Activated naive CD4-positive, alpha-beta T cell treated with Interleukin-2 at 50 U/mL for 16 hours (primary cell): ENCODE data around the gene DUSP1.
A peak's percentile ranks its signal among the peaks of the same experiment; 100 is the strongest.
"Not testable (repeated sequence)": the region's sequence is repeated elsewhere in the genome, so short reads cannot be mapped to it uniquely, and the experiment has no call there.

Experiments used
- DNase-seq: peaks from one replicate; pipeline ENCODE4 v3.0.0-alpha.2; 2020

DUSP1 gene, protein sequence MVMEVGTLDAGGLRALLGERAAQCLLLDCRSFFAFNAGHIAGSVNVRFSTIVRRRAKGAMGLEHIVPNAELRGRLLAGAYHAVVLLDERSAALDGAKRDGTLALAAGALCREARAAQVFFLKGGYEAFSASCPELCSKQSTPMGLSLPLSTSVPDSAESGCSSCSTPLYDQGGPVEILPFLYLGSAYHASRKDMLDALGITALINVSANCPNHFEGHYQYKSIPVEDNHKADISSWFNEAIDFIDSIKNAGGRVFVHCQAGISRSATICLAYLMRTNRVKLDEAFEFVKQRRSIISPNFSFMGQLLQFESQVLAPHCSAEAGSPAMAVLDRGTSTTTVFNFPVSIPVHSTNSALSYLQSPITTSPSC

DNA sequence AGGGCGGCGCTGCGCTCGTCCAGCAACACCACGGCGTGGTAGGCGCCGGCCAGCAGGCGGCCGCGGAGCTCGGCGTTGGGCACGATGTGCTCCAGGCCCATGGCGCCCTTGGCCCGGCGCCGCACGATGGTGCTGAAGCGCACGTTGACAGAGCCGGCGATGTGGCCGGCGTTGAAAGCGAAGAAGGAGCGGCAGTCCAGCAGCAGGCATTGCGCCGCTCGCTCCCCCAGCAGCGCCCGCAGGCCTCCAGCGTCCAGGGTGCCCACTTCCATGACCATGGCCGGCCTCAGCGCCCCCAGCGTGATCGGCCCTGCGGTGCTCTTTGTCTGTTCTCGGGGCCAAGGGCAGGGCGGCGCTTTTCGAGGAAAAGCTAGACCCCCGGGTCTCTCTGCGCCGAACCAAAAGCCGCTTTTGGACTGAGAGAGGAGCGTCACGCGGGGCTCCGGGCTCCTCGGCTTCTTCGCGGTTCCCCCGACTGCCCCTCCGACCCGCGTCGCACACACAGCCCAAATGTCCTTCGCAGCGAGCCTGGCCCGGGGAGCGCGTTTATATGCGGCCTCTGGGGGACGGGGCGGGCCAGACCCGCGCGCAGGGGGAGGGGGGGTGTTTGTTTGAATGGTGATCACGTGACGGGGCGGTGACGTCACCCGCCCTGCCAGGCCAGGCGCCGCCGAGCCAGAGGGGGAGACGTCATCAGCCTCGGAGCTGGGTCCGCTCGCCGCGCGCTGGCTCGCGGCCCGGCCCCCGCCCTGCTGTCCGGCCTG lies at the start of gene DUSP1:
Gene DUSP1, minus strand, starts transcription at position 521 of the 764 bp plus-strand sequence. Its CDS starts 243 bp downstream, at position 278.
- DNase-seq = peak; percentile 97

DNA sequence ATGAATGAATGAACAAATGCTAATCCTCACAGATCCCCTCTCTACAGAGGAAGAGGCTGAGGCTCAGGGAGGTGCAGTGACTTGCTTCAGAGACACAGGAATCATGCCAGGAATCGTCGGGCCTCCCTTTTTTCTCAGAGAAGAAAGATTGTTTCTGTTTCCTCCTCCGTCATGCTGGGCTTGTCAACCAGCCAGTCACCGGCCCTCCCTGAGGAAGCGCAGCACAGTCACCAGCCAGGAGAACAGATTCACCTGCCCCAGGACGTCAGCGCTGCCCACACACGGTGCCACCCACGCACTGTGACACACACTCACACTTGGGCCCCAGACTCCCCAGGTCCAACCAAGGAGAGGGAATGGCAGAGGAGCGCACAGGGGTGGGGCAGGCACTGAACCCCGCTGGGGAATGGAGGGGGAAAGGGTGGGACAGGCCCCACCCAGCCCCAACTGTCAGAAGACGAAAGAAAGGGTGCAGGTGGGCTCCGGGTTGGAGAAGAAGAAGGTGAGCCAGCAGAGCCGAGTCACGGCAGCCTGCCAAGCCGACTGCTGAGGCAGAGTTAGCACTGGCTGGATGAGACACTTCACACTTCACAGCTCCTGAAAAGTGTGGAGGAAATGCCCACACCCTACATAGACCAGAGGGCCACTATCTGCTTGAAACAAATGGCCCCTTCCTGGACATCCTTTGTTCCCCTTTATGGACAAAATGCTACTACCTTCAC lies 49.2 kb upstream of the DUSP1 start:
- peak; percentile 52 for DNase-seq

DNA sequence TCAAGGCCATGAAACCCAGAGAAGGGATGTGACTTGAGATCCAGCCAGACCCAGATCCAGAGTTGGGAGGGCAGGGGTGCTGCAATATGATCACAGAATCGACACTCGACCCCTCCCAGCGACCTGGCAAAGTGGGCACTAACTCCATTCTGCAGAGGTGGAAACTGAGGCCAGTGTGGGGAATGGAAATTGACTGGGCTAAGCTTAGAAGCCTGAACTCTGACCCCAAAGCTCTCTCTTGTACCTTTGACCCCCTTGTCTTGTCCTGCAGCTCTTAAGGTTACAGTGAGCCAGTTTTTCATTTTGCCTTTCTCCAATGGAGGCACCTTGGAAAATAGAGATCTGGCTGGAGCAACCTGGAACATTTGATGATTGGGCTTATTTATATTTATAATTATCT lies 48.6 kb upstream of the DUSP1 start:
- no peak for DNase-seq

DNA sequence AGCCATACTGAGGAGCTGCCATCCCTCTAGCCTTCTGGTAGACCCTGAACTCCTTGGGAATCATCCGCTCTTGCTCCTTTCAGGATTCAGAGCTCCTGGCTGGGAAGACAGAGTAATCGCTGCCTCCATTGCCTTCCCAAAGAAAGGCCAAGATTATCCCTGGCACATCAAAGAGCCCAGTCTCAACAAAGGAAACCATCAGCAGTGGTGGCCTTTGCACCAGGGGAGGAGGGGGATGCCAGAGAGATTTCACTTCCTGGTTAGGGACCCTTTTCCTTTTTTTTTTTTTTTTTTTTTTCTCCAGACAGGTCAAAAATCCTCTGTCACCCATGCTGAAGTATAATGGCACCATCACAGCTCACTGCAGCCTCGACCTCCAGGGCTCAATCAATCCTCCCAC lies 47.1 kb upstream of the DUSP1 start:
- DNase-seq = no peak

DNA sequence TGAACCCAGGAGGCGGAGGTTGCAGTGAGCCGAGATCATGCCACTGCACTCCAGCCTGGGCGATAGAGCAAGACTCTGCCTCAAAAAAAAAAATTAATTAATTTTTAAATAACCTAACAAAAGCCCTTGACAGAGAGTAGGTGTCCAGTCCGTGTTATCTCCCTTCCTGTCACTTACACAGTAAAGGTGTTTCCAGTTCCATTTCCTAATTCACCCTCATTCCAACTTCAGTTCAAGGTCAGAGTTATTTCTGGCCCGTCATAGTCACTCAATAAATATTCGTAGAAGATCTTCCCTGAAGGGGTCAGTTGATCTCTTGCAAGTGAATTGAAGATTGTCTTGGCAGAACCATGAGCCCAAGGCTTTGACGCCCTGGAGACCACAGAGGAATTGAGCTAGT lies 46.7 kb upstream of the DUSP1 start:
- DNase-seq = no peak

DNA sequence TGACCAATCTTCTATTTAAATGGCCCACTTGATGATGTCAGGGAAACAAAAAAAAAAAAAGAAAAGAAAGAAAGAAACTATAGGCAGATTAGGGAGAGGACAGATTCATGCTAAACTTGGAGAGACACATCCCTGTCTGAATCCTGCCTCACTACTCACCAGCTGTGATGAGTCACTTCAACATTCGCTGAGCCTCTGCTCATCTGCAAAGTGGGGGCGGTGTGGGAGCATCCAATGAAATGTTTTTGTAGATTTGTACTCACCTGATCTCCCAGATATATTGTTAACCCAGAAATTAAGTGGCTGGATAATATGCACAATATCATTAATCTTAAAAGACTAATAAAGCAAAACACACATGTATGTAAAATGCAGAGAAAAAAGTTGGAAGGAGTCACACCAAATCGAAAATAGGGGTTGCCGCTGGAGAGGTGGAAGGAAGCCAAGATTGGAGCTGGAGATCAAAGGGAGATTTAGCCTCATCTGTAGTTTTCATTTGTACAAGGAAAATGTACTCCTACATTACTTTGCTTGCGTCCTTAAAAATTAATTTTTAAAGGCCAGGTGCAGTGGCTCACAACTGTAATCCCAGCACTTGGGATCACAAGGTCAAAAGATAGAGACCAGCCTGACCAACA lies 46.0 kb upstream of the DUSP1 start:
- no peak for DNase-seq

DNA sequence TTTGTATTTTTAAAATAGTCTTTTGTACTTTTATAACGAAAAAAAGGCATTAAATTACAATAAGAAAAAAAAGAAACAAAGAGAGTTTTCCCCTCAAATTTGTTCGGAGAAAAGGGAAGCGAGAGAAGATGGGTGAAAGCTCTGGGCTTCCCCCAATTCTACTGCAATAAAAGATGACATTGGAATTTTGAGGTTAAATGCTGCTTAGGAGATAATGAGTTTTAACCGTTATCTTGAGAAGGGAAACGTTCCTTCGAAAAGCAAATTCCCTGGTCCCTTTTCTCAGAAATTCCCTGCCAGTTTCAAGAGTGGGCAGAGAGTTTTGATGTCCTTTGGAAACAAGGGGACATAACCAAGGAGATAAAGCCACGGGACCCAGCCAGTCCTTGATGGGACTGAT lies 44.6 kb upstream of the DUSP1 start:
- no peak for DNase-seq

DNA sequence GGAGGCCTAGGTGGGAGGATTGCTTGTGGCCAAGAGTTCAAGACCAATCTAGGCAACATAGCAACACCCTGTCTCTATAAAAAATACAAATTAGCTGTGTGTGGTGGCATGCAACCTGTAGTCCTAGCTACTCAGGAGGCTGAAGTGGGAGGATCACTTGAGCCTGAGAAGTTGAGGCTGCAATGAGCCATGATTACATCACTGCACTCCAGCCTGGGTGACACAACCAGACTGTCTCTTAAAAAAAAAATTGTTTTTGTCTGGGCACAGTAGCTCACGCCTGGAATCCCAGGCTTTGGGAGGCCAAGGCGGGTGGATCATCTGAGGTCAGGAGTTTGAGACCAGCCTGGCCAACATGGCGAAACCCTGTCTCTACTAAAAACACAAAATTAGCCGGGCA lies 40.0 kb upstream of the DUSP1 start:
- not testable (repeated sequence) for DNase-seq

DNA sequence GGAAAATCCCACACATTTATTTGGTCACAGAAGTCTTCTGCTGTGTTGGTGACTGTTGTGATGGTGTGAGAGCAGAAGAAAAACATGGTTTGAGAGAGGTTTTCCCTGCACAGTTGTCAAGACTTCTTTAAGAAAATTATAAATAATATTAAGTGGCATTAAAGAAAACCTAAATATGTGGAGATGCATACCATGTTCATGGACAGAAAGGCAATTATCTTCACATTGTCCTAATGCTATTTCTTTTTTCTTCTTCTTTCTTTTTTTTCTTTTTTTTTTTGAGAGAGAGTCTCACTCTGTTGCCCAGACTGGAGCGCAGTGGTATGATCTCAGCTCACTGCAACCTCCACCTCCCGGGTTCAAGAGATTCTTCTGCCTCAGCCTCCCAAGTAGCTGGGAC lies 38.8 kb upstream of the DUSP1 start:
- DNase-seq = no peak

DNA sequence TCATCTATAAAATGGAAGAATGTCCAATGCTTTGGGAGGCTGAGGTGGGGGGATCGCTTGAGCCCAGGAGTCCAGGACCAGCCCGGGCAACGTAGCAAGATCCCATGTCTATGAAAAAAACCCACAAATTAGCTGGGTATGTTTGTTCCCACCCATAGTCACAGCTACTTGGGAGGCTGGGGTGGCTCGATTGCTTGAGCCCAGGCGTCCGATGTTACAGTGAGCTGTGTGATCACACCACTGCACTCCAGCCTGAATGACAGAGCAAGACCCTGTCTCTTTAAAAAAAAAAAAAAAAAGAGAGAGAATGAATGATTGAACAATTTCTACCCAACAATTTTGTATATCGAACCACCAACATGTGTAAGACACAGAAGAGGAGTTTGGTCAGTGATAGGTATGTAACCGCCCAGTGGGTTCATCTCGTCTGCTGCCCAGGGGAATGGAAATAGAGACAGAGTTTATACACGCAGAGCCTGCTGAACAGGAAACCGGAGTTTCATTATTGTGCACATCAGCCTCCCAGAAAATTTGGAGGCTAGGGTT lies 36.8 kb upstream of the DUSP1 start:
- DNase-seq = no peak

DNA sequence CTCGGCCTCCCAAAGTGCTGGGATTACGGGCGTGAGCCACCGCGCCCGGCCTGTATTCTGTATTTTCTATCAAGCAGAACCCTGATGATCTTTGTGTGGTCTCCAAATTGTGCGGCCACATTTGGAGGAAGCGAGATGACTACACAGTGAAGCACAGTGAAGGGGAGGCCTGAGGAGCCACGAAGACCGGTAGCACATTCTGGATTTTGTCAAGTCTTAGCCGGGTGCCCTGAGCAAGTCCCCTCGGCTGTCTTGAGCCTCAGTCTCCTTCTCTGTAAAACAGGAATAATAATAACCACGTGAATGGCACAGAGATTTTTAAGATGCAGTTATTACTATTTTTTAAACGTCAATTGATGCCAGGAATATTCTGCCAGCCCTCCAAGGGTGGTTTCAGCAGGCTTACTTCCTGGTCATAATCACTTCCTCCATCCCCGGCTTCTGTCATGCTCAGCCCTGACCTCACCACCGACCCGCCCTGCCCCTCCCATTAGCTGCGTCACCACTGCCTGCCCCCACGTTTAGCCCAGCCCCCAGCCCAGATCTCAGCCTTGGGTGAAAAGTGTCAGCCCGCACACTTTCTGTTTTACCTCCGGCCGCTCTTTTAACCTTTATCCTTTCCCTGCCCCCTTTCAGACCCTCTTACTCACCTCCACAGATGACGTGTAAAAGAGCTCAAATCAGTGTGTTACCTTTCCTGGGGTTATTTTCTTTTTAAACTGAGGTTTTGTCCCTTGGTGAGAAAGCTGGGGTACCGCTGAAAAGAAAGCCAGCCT lies 36.1 kb upstream of the DUSP1 start:
- peak; percentile 90 for DNase-seq

DNA sequence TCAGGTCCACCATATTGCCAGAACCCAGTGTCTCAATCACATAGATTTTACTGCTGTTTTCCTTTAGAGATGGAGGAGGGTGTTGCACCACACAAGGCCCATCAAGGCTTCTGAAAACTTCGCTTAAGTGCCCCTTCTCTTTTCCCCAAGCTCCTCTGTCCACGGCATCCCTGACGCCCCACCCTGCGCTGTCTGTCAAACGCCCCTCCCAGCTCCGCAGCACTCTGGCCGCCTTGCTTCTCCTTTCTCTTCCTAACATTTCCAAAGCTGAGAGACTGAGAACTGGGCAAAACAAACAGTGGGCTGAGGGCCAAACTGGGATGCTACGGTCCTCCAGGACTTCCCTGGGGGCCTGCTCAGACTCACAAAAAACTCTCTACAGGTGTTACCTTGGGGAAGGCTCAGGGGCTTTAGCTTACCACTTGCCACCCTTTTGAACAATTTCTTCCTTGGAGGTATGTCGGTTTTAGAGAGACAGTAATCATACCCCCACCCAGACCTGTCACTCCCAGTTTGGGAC lies 34.8 kb upstream of the DUSP1 start:
- DNase-seq = no peak

DNA sequence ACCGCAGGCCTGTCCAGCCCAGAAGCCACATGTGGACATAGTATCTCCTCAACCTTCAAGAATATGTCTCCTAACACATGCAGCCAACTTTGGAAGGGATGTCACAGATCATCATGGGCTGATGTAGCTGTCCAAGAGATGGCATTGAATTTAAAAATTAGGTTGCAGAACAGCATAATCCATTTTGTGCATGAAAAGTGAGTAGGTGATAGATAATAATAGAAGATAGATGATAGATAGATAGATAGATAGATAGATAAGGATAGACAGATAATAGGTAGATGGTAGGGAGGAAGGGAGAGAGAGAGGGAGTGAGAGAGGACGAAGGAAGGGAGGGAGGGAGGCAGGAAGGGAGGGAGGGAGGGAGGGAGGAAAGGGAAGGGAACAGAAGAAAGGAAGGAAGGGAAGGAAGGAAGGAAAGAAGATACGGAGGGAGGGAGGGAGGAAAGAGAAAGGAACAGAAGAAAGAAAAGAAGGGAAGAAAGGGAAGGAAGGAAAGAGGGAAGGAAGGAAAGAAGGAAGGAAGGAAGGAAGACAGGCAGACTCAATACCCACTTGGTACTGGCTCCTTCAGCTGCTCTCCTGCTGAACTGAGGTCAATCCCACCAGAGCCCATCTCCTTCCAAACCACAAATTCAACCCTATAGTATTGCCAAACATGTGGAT lies 34.2 kb upstream of the DUSP1 start:
- no peak for DNase-seq

DNA sequence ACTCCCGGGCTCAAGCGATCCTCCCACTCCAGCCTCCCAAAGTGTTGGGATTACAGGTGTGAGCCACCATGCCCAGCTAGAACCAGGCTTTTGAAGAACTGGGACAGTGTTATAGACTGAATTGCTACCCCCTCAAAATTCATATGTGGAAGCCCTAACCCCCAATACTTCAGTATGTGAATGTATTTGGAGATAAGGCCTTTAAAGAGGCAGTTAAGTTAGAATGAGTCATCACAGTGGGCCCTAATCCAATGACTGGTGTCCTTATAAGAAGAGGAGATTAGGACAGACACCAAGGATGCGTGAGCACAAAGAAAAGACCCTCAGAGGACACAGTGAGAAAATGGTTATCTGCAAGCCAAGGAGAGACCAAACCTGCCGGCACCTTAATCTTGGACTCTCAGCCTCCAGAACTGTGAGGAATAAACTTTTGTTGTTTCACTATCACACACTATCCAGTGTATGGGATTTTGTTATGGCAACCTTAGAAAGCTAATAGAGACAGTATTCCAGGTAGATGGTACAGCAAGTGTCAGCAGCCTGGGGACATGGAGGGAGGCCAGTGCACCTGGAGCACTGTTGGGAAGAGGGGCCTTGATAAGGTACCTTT lies 31.7 kb upstream of the DUSP1 start:
- DNase-seq = no peak

DNA sequence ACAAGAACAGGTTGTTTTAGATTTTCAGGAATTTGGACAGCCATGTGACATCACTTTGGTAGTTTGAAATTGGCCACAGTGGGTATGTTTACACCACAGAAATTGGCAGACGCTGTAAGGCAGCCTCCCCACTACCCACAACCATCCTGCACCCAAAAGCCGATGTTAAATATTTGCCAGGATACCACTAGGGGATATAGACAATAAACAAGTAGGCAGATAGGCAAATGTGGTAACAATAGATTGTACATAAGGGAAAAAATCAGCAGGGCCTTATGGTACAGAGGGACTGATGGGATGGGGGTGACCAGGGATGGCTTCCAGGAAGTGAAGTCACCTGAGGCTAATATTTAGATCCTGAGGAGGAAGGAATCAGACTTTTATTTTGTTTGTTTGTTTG lies 31.1 kb upstream of the DUSP1 start:
- no peak for DNase-seq

DNA sequence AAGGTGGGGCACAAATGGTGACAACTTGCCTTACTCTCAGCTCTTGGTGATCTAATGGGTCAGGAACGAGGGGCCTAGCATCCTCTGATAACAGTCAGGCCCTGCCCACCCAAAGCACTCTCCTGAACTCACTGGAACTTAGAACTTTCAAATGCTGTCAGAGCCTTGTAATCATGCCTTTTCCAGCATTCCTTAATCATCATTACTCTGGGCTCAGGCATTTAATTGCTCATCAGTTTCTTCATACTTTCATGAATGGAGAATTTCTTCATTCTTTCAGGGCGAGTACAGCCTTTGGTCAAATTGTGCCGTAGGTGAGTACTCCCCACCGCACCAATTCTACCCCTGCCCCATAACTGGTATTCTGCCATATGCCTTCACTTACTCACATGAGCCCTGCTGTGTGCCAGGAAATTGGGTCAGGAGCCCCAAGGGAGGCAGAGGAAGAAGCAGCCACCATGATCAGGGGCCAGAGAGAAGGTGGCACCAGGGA lies 30.2 kb upstream of the DUSP1 start:
- DNase-seq = no peak

DNA sequence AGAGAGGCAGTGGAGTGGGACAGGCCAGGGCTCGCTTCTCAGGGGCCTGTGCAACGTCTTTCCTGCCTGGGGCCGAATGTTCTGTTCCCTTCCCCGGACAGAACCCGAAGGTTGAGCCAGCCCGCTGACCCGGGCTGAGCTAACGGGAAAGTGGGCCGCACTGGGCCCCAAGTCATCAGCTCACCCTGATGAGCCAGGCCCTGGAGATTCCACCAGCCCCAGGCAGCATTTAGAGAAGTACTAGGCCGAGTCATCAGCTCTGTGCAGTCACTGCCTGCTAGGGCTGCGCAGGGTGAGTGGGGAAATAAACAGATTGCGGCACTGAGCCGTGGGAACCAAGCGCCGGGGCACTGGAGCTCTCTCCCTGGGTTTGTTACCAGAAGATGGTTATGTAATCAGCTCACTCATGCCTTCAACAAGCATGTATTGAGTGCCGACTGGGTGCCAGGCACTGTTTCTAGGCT lies 29.1 kb upstream of the DUSP1 start:
- no peak for DNase-seq

DNA sequence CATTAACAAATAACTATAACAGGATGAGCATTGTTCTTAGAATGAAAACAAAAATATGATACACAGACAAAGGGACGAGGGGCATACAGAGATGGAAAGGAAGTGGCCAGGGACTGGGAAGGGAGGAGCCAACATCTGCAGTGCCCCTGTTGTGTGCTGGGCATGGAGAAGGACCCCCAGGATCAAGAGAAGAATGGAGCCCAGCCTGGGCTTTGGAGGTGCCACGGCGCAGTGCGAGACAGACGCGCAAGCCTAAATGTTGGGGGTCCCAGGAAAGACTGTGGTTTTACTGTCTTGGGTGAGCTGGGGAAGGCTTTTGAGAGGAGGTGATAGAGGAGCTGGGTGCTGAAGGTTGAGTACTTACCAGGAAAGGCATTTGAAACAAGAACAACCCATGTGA lies 28.4 kb upstream of the DUSP1 start:
- no peak for DNase-seq

DNA sequence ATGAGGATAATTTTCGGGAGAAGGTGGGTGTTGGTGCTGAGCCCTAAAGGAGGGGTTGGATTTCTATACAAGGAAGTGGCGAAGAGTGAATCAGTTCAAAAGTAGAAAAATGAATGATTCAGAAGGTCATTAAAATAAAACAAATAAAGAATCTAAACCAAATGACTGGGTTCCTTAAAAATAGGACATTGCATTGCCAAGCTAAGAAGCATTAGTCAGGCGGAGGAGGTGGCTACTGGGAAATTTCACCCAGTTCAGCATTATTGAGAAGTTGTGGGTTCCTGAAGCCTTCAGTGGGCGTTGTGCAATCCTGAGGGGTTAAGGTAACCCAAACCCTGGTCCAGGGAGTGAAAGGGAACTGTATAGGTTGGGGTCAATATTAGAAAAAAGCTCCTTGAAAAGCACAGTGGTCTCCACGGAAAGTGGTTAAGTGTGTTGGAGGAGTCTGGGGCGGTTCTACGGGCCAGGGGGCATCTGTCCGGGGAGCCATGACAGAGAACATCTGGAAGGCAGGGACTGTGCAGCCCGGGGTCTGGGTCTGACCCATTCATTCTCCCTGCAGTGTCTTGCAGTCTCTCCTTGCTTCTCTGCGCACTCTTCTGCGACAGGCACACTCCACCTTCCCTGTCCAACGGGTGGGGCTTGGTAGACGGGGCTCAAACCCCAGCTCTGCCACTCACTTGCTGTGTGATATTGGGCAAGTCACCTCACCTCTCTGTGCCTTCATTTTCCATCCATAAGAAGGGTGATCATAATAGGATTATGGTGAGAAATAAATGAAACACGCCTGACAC lies 27.6 kb upstream of the DUSP1 start:
- no peak for DNase-seq

DNA sequence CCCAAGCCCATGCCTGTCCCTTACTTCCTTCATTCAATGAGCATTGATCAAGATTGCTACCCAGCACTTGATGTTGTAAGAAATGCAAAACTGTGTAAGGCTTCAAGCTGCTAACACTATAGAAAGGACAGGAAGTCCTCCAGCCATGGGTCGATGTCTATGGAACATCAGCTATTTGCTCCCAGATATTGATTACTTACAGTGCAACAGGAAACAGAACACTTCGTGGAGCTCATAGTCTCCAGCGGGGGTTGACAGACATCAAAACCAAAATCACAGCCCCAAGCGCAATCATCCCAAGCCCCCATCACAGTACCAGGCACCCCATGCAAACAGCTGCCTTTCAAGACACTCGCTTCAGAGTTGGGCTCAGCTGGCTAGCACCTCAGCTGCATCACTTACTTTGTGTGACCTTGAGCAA lies 26.8 kb upstream of the DUSP1 start:
- no peak for DNase-seq
